Left lobe of liver (tissue), 2 donors: Measurements from ENCODE around the gene MEAK7. TPM values are rescaled to one million over a fixed set of nuclear protein-coding genes. Genes with fewer than 3 reads are reported as not detected.
"Not testable (repeated sequence)": the region's sequence is repeated elsewhere in the genome, so short reads cannot be mapped to it uniquely, and the experiment has no call there.

ENCODE experiments used
- ATAC-seq: fragments of 200-7000 bp; cut with Tn5 transposase; one replicate; pipeline ENCODE4 v1.9.1; 2020; ENCODE audit warnings: mild to moderate bottlenecking, moderate library complexity
- DNase-seq: peaks from one replicate; pipeline ENCODE4 v3.0.0-alpha.2; 2020; ENCODE audit warnings: low spot score
- total RNA-seq: library from RNA; stranded (reverse); gene quantifications from one replicate; pipeline ENCODE4 v1.2.1, GENCODE V29; 2021
- donor health status: DM: no; HTN: no; CAD: no; lungs with moderate emphysema.
- donor health status: DM: no; HTN: yes; CAD: no.

The MEAK7 gene
- total RNA-seq, 1 donor from 2014 or later: 2.9 TPM

DNA sequence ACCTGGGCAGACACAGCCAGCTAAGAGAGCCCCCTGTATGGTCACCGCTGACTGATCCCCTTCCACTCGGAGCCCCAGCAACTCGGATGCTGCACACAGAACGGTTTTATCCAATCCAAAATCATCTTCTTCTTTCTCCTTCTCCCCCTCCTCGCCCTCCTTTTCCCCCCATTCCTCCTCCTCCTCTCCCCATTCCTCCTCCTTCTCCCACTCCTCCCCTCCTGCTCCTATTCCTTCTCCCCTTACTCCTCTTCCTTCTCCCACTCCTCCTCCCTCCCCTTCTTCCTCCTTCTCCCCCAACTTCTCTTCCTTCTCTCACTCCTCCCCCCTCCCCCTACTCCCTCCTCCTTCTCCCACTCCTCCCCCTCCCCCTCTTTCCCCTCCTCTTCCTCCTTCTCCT is 30.4 kb upstream of the MEAK7 start:
- no peak for ATAC-seq

DNA sequence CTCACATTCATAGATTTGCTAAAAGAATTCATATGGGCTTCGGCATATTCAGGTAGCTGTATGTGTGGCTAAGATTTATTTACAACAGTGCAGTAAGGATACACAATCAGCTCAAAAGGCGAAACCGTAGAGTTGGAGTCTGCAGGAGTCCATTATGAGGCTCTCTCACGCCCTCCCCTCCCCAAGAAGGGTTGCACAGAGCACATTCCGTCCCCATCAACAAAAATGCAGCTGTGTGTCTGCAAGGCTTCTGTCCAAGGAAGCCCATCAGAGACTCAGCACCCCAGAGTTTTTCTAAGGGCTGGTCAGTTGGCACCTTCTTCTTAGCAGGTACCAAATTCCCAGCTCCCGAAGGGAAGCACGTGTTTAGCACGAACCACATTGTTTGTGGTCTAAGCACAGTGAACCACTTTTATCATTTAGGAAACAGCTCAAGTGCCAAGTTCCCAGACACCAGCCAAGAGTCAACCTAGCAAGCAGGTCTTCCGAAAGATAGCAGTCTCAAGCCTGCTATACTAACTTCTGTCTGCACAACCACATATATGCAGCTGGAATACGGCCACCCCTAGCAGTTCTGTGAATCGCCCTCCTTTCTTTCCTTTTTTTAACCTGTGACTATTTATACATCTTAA is 28.5 kb upstream of the MEAK7 start:
- no peak for ATAC-seq
- DNase-seq: no peak

More for the DNA sequence above, 30.4 kb upstream of the MEAK7 start:
- no peak for DNase-seq

DNA sequence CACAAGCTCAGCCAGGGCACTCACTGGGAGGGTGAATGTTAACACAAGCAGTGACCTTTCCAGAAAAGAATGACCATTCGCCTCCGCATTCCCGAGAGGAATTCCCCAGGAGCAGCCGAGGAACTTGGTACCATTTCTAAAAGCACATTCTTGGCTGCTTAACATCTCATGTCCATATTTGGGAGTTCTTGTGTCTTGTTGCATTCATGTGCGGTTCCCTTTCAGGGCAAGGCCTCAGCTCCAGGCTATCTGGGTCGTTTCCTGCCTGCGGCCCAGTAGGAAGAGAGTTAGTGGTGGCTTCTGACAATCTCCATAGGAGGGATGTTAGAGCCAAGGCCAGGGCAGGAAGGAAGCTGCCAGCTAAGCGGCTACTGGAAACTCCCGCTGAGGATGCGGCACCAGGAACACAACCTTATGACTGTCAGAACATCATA is 27.8 kb upstream of the MEAK7 start:
- ATAC-seq (peak; percentile 80), DNase-seq (peak; percentile 52)

DNA sequence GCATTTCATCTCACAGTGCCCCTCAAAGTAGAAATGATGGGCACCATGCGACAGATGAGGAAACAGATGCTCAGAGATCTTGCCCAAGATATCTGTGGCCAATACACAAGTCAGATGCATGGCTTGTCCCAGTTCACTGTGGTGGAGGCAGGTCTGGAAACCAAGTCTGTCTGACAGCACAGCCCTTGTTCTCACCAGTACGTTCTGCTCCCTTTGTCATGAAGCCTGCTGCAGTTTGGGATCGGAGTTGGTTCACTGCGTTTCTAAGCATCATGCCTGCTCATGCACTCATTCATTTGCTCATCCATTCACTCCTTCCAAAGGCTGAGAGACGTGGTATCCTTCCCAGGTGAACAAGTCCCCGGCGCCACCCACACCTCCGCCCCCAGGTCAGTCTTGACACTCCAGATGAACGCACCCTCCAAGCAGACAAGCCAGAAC is 27.2 kb upstream of the MEAK7 start:
- DNase-seq (no peak), ATAC-seq (no peak)

DNA sequence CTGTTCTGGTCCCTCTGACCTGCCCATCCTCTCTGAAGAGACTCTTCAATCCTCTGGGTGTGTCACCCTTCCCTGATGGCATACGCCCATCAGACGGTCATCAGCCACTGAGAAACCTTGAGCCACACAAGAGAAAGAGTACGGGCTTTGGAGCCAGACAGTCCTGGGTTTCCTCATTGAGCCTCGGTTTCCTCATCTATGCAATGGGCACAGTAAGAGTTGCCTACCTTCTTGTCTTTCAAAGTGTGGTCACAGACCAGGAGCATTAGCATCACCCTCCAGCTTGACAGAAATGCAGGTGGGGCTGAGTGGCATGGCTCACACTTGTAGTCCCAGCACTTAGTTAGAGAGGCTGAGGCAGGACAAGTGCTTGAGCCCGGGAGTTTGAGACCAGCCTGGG is 26.1 kb upstream of the MEAK7 start:
- ATAC-seq (no peak), DNase-seq (no peak)

DNA sequence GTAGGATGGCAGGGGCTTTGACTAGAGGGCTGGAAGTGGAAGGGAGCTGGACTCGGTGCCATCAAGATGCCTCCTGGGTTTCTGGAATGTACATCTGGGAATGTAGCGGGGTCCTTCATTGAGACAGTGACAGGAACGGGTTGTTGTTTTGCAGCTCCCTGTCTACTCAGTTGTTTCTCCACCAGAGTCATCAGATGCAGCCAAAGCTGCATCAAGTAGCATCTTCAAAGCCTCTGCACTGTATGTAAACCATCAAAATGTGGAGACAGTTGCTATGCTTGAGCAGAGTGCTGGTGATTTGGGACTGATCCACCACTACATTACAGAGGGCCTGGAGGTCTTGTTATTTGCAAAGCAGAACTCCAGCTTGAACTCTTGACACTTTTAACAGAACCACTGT is 25.1 kb upstream of the MEAK7 start:
- ATAC-seq (no peak), DNase-seq (no peak)

DNA sequence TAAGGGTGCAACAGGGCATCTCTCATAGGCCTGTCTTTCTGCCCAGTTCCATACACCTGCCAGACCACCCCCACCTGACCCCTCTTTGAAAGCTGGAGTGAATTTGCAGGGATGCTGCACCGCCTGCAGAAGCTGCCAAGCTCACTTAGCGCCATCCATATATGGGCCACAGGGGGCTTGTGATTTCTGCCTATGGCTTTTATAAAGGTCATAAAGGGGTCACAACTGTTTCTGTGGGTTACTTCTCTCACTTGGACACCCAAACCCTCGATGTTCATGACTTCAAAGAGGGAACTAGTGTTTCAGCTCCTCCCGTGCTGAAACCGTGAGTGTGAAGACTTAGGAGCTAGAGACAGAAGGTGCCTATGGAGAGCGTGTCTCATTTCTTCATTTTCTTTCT is 23.9 kb upstream of the MEAK7 start:
- DNase-seq (no peak), ATAC-seq (no peak)

DNA sequence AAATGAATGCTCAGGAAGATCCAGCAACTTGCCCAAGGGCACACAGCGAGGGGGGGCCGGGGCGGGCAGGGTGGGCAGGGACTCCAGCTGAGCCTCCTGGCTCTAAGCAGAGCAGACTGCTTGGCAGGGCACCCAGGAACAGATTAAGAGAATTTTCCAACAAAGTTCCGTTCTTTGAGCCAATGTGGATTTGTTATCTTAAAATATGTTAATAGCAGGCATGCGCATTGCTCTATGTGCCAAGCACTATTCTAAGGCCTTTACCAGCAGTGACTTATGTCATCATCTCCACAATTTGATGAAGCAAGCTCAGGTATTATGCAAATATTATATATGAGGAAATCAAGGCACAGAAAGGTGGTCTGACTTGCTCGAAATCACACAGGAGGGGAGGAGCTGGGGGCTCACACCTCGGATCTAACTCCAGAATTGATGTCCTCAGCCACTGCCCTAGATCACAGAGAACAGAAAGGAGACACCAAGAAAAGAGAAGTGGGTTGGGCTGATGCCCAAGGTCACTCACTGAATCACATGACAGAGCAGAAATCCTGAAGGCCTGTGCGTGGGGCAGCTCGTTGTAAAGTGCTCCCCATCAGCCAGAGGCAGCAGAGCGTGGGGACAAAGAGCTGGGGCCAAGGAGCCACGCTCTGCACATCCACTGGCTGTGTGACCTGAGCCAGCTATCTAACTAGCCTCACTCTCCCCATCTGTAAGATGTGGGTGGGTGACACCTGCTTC is 23.2 kb upstream of the MEAK7 start:
- no peak for DNase-seq
- peak; percentile 21 for ATAC-seq

DNA sequence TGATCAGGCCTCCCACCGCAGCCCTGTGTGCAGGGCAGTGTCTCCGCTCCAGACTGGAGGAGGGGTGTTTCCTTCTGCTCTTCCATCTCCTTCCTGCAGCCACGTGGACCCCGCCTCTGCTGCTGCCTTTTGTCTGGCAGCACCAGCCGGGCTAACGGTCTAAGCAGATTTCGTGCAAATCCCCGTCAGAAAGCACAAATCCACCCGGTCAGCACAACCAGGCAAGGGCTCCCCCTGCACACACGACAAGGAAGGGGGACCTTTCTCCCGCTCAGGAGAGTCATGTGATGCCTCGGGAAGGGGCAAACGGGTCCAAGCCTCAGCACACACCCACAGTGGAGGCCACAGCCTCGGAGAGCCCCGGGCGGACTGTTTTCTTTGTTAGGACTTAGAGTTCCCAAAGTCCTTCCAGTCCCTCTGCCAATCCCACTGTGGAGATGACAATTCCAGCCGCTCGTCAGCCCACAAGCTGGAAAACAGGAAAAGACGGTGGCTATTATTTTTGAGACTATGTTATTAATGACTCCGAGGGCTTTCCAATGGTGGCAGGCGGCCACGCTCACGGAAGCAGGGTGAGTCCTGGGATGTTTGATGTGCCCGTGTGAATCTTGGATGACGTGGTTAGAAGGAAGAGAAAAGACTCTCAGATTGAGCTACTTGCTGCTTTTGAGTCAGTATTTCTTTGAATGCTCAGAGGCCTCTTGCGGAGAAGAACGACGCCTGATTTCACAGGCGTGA is 22.5 kb upstream of the MEAK7 start:
- DNase-seq: no peak
- peak; percentile 39 for ATAC-seq

DNA sequence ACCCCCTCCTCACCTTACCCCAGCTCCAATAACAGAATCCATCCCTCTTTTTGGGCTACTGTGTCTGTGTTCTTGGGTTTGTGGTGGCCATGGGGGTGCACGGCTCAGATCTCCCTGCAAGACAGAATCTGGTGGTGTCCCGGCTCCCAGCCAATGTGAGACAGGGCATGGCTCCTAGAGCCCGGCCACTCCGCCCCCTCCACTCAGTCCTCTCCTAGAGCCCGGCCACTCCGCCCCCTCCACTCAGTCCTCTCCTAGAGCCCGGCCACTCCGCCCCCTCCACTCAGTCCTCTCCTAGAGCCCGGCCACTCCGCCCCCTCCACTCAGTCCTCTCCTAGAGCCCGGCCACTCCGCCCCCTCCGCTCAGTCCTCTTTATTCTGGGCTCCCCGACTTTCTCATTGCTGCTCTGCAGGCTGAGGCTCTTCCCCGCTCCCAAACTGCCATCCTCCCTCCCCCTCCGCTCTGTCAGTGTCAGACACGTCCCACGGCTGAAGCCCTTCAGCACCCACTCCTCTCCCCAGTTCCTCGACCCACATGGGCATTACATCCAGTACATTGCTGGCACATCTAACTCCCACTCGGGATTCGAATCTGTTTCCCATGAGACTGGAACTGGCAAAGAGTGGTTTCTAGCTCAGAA is 20.6 kb upstream of the MEAK7 start:
- not testable (repeated sequence) for ATAC-seq, DNase-seq

DNA sequence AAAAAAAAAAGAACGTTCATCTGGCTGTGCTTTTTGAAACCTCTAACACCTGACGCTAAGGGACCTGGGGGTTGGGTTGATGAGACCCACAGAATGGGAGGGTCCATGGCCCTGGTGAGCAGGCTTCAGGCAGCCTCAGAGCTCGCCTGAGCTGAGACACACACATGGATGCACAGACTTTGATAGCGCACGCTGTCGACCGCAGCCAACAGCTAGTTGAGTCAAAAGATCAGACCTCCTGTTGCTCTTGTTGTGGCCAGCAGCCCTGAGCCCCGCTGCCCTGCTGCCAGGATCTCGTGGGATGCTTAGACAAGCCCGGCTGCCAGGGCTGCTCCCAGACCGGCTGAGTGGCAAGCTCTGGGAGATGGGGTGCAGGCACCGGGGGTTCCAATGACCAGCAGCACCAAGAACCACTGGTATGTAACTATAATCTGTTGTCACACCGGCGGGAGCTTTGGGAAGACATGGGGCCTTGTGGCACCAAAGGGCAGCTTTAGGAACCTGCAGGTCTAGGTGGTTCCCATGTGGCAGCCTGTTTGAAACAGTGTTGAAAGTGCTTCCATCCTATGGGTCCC is 20.0 kb upstream of the MEAK7 start:
- no peak for ATAC-seq
- DNase-seq: no peak

DNA sequence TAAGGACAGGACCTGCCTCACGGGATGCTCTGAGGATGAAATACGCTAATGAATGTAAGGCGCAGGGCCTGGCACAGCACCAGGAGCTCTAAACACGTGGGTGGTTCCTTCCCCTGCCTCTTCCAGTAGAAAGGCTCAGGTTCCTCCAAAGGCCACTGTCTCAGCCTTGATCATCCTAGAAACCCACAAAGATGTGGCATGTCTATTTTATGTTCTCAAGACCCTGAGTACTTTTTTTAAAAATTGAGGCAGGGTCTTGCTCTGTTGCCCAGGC is 17.0 kb upstream of the MEAK7 start:
- no peak for ATAC-seq
- no peak for DNase-seq

DNA sequence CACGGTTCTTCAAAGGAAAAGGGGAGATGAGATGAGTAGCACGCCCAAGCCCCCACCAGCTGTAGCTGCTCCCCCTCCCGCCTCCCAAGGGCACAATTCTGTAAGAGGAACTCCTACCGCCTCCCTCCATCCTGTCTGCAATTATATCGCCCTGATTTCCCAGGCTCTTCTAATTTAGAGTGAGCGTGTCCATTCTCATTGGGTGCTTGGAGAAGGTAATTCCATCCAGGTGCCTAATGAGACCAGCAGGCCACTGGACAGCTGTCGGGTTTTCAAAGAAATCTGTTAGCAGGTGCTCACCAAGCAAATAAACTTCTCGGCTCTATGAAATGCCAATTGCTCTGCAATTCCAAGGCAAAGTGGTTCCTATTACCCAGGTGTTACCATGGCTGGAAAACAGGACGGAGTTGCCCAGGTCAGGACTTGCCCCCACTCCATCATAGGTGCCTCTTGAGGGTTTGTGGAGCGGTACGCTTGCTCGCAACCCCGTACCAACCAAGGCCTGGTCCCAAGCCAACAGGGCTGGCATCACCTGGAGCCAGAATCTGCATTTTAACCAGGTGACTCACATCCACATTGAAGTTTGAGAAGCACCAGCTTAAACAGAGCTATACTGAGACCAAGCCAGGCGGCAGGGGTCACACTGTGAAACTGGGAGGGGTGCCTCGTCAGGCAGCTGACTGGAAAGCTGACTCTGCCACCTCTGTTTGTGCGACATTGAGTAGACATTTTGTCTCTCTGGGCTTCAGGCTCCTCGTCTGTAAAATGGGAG is 16.5 kb upstream of the MEAK7 start:
- ATAC-seq (no peak), DNase-seq (no peak)

DNA sequence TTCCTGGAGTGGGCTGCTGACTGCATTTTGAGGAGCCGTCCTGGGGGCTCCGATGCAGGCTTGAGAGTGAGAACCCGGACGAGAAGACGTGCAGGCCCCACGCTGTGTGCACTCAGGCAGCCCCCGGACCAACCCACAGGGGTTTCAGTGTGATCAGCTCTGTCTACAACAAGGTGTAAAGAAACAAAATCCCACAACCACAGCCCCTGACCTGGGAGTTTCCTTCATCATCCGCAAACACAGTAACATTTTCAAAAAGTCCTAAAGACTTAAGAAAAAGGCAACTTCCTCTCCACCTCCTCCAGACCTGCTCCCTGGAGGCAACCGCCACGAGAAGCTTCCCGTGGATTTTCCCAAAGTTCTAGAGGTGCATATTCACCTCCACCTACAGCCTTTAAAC is 15.4 kb upstream of the MEAK7 start:
- DNase-seq (no peak), ATAC-seq (no peak)

DNA sequence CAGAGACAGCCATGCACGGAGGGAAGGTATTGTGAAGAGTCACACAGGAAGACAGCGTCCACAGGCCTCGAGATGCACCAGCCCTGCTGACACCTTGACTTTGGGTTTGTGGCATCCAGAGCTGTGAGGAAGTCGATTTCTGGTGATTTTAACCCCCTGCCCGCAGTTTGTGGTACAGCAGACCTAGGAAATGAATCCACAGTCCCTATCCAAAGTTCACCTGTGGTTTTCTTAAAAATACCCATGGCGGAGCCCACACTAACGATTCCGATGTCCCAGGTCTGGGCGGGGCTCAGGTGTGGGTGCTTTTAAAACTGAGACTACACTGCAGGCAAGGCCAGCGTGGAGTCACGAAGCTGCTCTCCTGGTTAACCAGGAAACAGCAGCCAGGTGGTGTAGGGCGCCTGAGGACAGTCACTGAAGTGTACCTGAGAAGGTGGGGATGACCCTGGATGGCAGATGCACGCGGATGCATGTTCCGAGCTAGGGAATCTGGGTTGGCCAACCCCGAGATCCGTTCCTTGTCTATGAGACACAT is 14.4 kb upstream of the MEAK7 start:
- ATAC-seq: no peak
- DNase-seq: no peak

DNA sequence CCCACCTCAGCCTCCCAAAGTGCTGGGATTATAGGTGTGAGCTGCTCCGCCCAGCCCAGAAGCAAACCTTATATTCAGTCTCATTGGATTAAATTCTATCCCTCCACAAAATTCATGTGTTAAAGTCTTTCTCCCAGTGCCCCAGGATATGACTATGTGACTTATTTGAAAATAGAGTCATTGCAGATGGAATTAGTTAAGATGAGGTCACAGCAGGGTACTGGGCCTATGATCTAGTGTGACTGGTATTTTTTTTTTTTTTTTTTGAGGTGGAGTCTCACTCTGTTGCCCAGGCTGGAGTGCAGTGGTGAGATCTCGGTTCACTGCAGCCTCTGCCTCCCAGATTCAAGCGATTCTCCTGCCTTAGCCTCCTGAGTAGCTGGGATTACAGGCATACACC is 13.8 kb upstream of the MEAK7 start:
- not testable (repeated sequence) for ATAC-seq, DNase-seq

DNA sequence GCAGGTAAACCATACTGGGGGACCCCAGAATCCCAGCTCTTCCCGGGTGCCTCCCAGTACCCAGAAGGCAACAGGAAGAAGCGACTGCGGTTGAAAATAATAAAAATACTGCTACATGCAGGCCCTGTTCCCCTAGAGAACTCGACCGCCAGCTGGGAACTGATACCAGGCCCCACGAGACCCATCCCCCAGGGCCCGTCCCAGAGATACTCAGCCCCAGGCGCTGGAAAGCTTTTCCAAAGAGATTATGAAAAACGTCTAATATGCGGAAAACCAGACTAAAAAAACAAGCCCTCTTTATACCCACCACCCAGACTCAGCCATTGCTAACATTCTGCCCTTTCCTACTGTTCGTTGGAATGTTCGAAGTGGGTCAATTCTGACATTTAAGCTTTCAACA is 12.9 kb upstream of the MEAK7 start:
- ATAC-seq (no peak), DNase-seq (no peak)

DNA sequence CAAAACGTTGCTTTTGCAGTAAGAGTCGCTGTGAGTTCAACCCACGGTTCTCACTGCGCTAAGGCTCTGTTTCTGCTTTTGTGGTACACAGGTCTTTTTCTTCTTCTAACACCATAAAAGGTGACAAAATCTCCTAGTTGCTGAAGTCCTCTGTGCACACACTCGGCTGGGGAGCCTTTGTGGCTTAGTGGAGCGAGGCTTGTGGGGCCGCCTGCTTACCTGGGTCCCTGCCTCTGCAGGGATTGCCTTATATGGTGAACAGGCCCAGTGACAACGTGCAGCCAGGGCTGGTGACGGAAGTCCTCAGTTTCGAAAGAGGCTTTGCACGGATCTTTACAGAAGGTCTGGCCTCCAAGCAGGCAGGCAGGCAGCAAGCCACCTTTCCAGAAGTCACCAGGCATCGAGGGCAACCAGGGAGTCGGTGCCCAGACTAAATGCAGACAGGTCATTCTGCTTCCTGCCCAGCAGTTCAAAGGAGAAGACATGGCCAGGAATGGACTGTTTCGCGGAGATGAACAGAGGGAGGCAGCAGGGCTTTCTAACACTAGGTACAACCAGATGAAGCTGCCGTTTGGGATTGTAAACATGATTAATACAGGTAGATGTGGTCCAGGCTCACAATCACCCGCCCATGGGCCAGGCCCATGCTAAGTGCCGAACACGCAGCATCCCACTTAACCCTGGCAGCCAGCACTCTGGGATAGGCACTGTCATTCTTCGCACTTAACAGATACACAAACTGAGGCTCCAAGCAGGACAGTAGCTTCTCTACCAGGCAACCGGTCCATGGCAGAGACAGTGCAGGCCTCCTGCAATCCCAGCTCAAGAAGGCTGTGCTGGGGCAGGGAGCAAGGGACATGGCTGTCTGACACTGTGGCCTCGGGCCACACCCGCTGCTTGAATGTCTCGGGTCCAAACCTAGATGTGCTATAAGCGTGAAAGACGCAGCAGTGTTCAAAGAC is 10.7 kb upstream of the MEAK7 start:
- DNase-seq (peak; percentile 59), ATAC-seq (peak; percentile 28)

DNA sequence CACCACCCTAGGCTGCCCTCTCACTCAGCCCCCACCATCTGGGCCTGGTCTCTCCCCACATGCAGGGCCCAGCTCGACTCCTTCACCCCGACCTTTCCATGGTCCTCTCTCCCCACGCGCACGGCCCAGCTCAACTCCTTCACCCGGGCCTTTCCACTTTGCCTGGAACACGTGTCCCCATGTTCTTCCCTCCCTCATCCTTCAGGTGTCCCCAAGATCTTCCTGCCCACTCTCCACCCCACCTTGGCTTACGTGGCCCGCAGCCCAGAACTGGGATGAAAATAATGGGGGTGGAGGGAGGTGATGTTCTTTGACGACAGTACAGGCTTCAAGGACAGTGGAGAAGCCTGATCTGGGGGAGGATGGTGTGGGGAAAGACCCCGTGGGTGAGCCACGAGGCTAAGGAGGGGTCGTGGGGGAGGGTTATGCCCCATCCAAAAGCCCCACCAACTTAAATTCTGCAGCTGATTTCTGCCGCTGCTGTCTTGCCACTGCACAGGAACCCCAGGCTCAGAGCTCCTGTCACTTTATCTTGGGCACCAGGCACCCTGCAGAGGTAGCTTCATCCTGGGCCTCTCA is 9.9 kb upstream of the MEAK7 start:
- no peak for DNase-seq
- no peak for ATAC-seq
